Gastrocnemius medialis (tissue), 4 donors: ENCODE data around the gene CFAP46. TPM values are rescaled to one million over a fixed set of nuclear protein-coding genes. Genes with fewer than 3 reads are reported as not detected.

Experiments
- ATAC-seq, 2 donors: fragments of 150-250 bp; one replicate each; pipeline ENCODE4 v1.9.1; 2016
- DNase-seq, 2 donors: peaks; one replicate each; pipeline ENCODE4 v3.0.0-alpha.2; 2019
- H3K27ac ChIP-seq, 4 donors: fragments of 200-600 bp; sonication (generic); 1 replicate in 1 of 4; 2 replicates in 3 of 4; pipeline ENCODE4 v1.5.1; 2016 to 2018; ENCODE audit warnings: mild to moderate bottlenecking in 2 of 4, moderate library complexity in 1 of 4
- H3K27me3 ChIP-seq, 3 donors: fragments of 200-600 bp; sonication (generic) in 2 of 3; 1 replicate in 1 of 3; 2 replicates in 2 of 3; pipeline versions ENCODE4 v1.5.1 to v1.6.0; 2016 to 2019; ENCODE audit warnings: mild to moderate bottlenecking in 1 of 3, moderate library complexity in 1 of 3
- H3K36me3 ChIP-seq, 2 donors: fragments of 200-600 bp; sonication (generic) in 1 of 2; one replicate each; pipeline ENCODE4 v1.5.1; 2017 to 2018
- H3K4me1 ChIP-seq, 2 donors: fragments of 200-600 bp; sonication (generic) in 1 of 2; one replicate each; pipeline ENCODE4 v1.5.1; 2016 to 2017; ENCODE audit warnings: mild to moderate bottlenecking in 2 of 2
- H3K4me3 ChIP-seq, 4 donors: fragments of 200-600 bp; sonication (generic) in 3 of 4; 1 replicate in 1 of 4; 2 replicates in 3 of 4; pipeline ENCODE4 v1.5.1; 2016 to 2019; ENCODE audit warnings: mild to moderate bottlenecking in 2 of 4
- H3K9me3 ChIP-seq, 3 donors: fragments of 200-600 bp; sonication (generic) in 2 of 3; 1 replicate in 1 of 3; 2 replicates in 2 of 3; pipeline ENCODE4 v1.5.1; 2016 to 2019
- POLR2A ChIP-seq, 2 donors: fragments of 450-650 bp; IDR thresholded peaks; one replicate each; pipeline ENCODE4 v1.6.1; 2017; ENCODE audit warnings: antibody characterized with exemption in 2 of 2, mild to moderate bottlenecking in 2 of 2, moderate library complexity in 2 of 2
- in situ Hi-C, 4 donors: fragments of 200-750 bp; cut with MboI; loops; one replicate each; pipeline versions ENCODE4 v1.15.0 to v1.8.0; 2017; ENCODE audit warnings: low sequenced_read_pairs in 4 of 4
- intact Hi-C: fragments of 100-400 bp; cut with DNase I; formaldehyde crosslinking; loops from one replicate; pipeline ENCODE4 v1.15.1; 2023; ENCODE audit warnings: low total_unique reads
- total RNA-seq, 4 donors: library from RNA; depleted of rRNA; stranded (reverse); fragments of >200 nt; gene quantifications; one replicate each; pipeline versions ENCODE4 v1.1.0 to v1.2.3, GENCODE V29; 2016
- TF ChIP-seq, protein P1 (sequence below), 5 experiments: fragments of 450-650 bp in 3 of 5; fragments of 200-600 bp in 2 of 5; sonication (generic) in 2 of 5; IDR thresholded peaks in 4 of 5; conservative IDR thresholded peaks in 1 of 5; 1 replicate in 4 of 5; 2 replicates in 1 of 5; pipeline ENCODE4 v1.5.1; 2016 to 2019; ENCODE audit warnings: antibody characterized with exemption in 5 of 5, mild to moderate bottlenecking in 3 of 5, moderate library complexity in 3 of 5

CFAP46 gene
- total RNA-seq, 4 donors from 2014 or later: 4.2 to 27.9 (median 11.9) TPM

DNA sequence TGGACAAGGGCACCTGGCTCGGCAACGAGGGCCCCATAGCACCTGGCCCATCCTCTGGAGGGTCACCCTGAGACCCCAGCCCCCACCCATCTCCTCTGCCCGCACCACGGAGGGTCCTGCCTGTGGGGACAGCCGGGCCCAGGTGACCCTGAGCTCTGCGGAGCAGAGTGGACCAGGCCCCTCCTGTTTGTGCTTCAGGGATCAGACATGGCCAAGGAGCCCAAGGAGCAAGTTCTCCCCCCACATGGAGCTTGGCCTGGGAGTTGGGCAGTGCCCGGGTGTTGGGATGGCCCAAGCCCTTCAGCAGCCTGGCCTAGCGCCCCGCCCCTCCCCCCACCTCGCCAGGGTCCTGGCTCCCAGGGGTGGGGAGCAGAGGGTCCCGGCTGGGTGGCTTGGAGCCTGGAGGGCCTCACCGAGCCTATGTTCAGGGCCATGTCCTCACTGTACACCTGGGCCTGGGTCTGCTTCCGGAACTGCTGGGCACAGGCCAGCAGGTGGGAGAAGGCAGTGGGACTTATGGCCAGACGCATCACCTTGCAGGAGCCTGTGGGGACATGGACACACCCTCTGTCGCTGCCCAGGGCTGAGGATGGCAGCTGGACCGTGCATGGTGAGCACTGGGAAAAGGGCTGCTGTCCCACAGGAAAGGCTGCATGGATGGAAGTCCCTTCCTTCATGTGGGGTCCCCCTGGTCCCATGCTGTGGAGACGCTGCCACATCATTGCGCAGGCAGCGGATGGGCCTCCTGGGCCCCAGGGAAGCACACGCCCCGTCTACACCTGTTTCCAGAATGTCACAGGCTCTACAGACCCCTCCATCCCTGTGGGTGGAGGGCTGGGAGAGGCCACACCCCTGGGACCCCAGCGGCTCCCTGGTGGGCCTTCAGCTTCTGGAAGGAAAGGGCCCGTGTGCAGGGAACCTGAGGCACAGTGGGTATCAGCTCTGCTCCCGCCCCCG lies 107.2 kb downstream of the CFAP46 start:
- Histone ChIP-seq H3K4me1 (no peaks in the 10 kb centered on the region), H3K27ac (peak overlapping the region; percentile 68 to 94 (median 92)), H3K4me3 (peak overlapping the region in 2 of 4 donors; percentile 48 to 62), H3K36me3 (peaks cover 0 to 12% of the 10 kb centered on the region in 2 donors), H3K9me3 (no peaks in the 10 kb centered on the region), H3K27me3 (peaks cover 0 to 4% (median 0%) of the 10 kb centered on the region in 3 donors)
- intact Hi-C loops: loop anchor here (5.0 kb wide), 1 partner anchor 107 kb away; the partner anchor contains the start of gene CFAP46
- ATAC-seq (peak in 1 of 2 donors; percentile 14), DNase-seq (peak in 1 of 2 donors; percentile 26)
- TF ChIP-seq POLR2A (IDR thresholded peaks at IDR 0.05): no peak
- TF ChIP-seq, protein P1, sequence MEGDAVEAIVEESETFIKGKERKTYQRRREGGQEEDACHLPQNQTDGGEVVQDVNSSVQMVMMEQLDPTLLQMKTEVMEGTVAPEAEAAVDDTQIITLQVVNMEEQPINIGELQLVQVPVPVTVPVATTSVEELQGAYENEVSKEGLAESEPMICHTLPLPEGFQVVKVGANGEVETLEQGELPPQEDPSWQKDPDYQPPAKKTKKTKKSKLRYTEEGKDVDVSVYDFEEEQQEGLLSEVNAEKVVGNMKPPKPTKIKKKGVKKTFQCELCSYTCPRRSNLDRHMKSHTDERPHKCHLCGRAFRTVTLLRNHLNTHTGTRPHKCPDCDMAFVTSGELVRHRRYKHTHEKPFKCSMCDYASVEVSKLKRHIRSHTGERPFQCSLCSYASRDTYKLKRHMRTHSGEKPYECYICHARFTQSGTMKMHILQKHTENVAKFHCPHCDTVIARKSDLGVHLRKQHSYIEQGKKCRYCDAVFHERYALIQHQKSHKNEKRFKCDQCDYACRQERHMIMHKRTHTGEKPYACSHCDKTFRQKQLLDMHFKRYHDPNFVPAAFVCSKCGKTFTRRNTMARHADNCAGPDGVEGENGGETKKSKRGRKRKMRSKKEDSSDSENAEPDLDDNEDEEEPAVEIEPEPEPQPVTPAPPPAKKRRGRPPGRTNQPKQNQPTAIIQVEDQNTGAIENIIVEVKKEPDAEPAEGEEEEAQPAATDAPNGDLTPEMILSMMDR (IDR thresholded peaks at IDR 0.05 in 4 of 5, conservative IDR thresholded peaks at IDR 0.05 in 1 of 5): no peak
- in situ Hi-C loops: no loop called here

DNA sequence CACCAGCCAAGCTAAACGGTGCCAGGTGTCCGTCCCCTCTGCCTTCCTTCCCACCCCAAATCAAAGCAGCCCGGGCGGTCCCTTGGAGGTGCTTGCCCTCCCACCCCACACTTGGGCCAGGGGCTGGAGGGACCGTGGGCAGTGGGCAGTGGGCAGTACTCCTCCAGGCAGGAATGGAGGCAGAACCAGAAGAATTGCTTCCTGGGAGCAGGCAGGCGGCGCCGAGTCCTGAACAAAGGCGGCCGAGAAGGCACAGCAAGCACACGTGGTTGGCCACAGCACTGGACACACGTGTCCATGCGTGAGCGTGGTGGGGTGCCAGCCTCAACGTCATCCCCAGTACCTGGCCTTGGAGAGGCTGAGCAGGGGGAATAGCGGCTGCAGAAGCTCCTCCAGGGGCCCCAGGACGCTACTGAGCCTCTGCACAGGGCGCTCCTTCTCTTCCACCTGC lies 108.0 kb downstream of the CFAP46 start:
- in situ Hi-C loops (no loop called here), intact Hi-C loops (no loop called here)
- ATAC-seq (no peak), DNase-seq (no peak)
- no peaks in the 10 kb centered on the region for H3K9me3 ChIP-seq
- H3K4me3 ChIP-seq: no peak overlapping the region
- TF ChIP-seq, protein P1 (IDR thresholded peaks at IDR 0.05 in 4 of 5, conservative IDR thresholded peaks at IDR 0.05 in 1 of 5): no peak
- TF ChIP-seq POLR2A (IDR thresholded peaks at IDR 0.05): no peak
- H3K27ac ChIP-seq: peak overlapping the region in 3 of 4 donors; percentile 6 to 93 (median 9)
- H3K36me3 ChIP-seq: peaks cover 0 to 12% of the 10 kb centered on the region in 2 donors
- H3K27me3 ChIP-seq: peaks cover 0 to 3% (median 0%) of the 10 kb centered on the region in 3 donors
- H3K4me1 ChIP-seq: no peaks in the 10 kb centered on the region

- in situ Hi-C loops: no loop called here
Measured at GRCh38 chr10:132833421-132834111, 108.8 kb downstream of the CFAP46 start.

GRCh38 chr10:132832186-132832969 lies 110.0 kb downstream of the CFAP46 start:
- Histone ChIP-seq H3K36me3 (peaks cover 0 to 12% of the 10 kb centered on the region in 2 donors), H3K27me3 (no peaks in the 10 kb centered on the region), H3K4me3 (no peak overlapping the region), H3K4me1 (no peaks in the 10 kb centered on the region), H3K9me3 (no peaks in the 10 kb centered on the region), H3K27ac (no peak overlapping the region)
- in situ Hi-C loops (no loop called here), intact Hi-C loops (no loop called here)
- no peak for DNase-seq
- TF ChIP-seq POLR2A (IDR thresholded peaks at IDR 0.05): no peak
- TF ChIP-seq, protein P1 (IDR thresholded peaks at IDR 0.05 in 4 of 5, conservative IDR thresholded peaks at IDR 0.05 in 1 of 5): no peak
- no peak for ATAC-seq

More at GRCh38 chr10:132833421-132834111, 108.8 kb downstream of the CFAP46 start:
- Histone ChIP-seq H3K27me3 (no peaks in the 10 kb centered on the region), H3K4me3 (no peak overlapping the region), H3K36me3 (peaks cover 0 to 12% of the 10 kb centered on the region in 2 donors), H3K27ac (peak overlapping the region in 2 of 4 donors; percentile 18 to 93), H3K4me1 (no peaks in the 10 kb centered on the region), H3K9me3 (no peaks in the 10 kb centered on the region)
- DNase-seq: no peak
- intact Hi-C loops: no loop called here
- ATAC-seq: no peak
- TF ChIP-seq, protein P1 (IDR thresholded peaks at IDR 0.05 in 4 of 5, conservative IDR thresholded peaks at IDR 0.05 in 1 of 5): no peak
- no peak for TF ChIP-seq POLR2A (IDR thresholded peaks at IDR 0.05)
